Peyer's patch (tissue), 4 donors: Measurements from ENCODE around the gene UBE2E1. TPM values are rescaled to one million over a fixed set of nuclear protein-coding genes. Genes with fewer than 3 reads are reported as not detected.

Experiments used
- DNase-seq, 3 donors: peaks; one replicate each; pipeline ENCODE4 v3.0.0-alpha.2; 2017 to 2019
- H3K27ac ChIP-seq, 4 donors: fragments of 200-600 bp; sonication (generic); one replicate each; pipeline ENCODE4 v1.5.1; 2016 to 2019
- H3K27me3 ChIP-seq, 2 donors: fragments of 200-600 bp; sonication (generic); one replicate each; pipeline ENCODE4 v1.5.1; 2019
- H3K36me3 ChIP-seq, 3 donors: fragments of 200-600 bp; sonication (generic); one replicate each; pipeline ENCODE4 v1.5.1; 2016 to 2019
- H3K4me1 ChIP-seq, 4 donors: fragments of 200-600 bp; sonication (generic); one replicate each; pipeline ENCODE4 v1.5.1; 2016 to 2019
- H3K4me3 ChIP-seq, 4 donors: fragments of 200-600 bp; sonication (generic); 1 replicate in 3 of 4; 2 replicates in 1 of 4; pipeline ENCODE4 v1.5.1; 2016 to 2019; ENCODE audit warnings: mild to moderate bottlenecking in 1 of 4
- H3K9me3 ChIP-seq, 4 donors: fragments of 200-600 bp; sonication (generic); one replicate each; pipeline ENCODE4 v1.5.1; 2016 to 2019; ENCODE audit warnings: mild to moderate bottlenecking in 1 of 4
- CTCF ChIP-seq, 6 experiments: fragments of 450-650 bp in 4 of 6; fragments of 200-600 bp in 2 of 6; sonication (generic) in 1 of 6; IDR thresholded peaks; one replicate each; pipeline ENCODE4 v1.5.1; 2017 to 2019; ENCODE audit warnings: antibody characterized with exemption in 6 of 6, mild to moderate bottlenecking in 3 of 6, moderate library complexity in 1 of 6
- POLR2A ChIP-seq, 2 donors: fragments of 450-650 bp; IDR thresholded peaks; one replicate each; pipeline ENCODE4 v1.5.1; 2017; ENCODE audit warnings: antibody characterized with exemption in 2 of 2, mild to moderate bottlenecking in 2 of 2, moderate library complexity in 2 of 2
- total RNA-seq, 4 donors: library from RNA; depleted of rRNA; stranded (reverse); fragments of >200 nt; gene quantifications; one replicate each; pipeline ENCODE4 v1.1.0, GENCODE V29; 2016

Gene UBE2E1
- total RNA-seq, 4 donors from 2014 or later: 26.1 to 58.6 (median 43.0) TPM

GRCh38 chr3:23804441-23805209 is 1.1 kb upstream of the UBE2E1 start:
- no peak overlapping the region for H3K27ac ChIP-seq
- TF ChIP-seq POLR2A (IDR thresholded peaks at IDR 0.05) (peak in 1 of 2 donors; percentile 57), CTCF (IDR thresholded peaks at IDR 0.05) (no peak)

GRCh38 chr3:23805210-23805632 is 534 bp upstream of the UBE2E1 start:
- Histone ChIP-seq H3K27ac (peak overlapping the region; percentile 82 to 88 (median 85)), H3K4me1 (peaks cover 0 to 37% (median 1%) of the 10 kb centered on the region in 4 donors), H3K4me3 (peak overlapping the region; percentile 92 to 99 (median 95)), H3K27me3 (no peaks in the 10 kb centered on the region), H3K36me3 (no peaks in the 10 kb centered on the region), H3K9me3 (no peaks in the 10 kb centered on the region)
- DNase-seq: no peak
- TF ChIP-seq POLR2A (IDR thresholded peaks at IDR 0.05) (no peak), CTCF (IDR thresholded peaks at IDR 0.05) (no peak)

More at GRCh38 chr3:23804441-23805209, 1.1 kb upstream of the UBE2E1 start:
- peak in 1 of 3 donors; percentile 55 for DNase-seq
- no peaks in the 10 kb centered on the region for H3K27me3 ChIP-seq
- peaks cover 0 to 32% (median 1%) of the 10 kb centered on the region in 4 donors for H3K4me1 ChIP-seq
- no peaks in the 10 kb centered on the region for H3K36me3 ChIP-seq
- H3K4me3 ChIP-seq: no peak overlapping the region
- no peaks in the 10 kb centered on the region for H3K9me3 ChIP-seq

- Histone ChIP-seq H3K4me1 (peaks cover 0 to 45% (median 1%) of the 10 kb centered on the region in 4 donors), H3K4me3 (peak overlapping the region; percentile 92 to 99 (median 95)), H3K27ac (peak overlapping the region; percentile 82 to 88 (median 85)), H3K9me3 (no peaks in the 10 kb centered on the region), H3K27me3 (no peaks in the 10 kb centered on the region), H3K36me3 (no peaks in the 10 kb centered on the region)
- DNase-seq: peak; percentile 46 to 56 (median 56)
- no peak for TF ChIP-seq CTCF (IDR thresholded peaks at IDR 0.05)
- TF ChIP-seq POLR2A (IDR thresholded peaks at IDR 0.05): no peak
Measured at GRCh38 chr3:23806534-23807423, 1.0 kb downstream of the UBE2E1 start.

GRCh38 chr3:23807424-23808015 is 1.8 kb downstream of the UBE2E1 start:
- Histone ChIP-seq H3K9me3 (no peaks in the 10 kb centered on the region), H3K4me3 (peak overlapping the region; percentile 92 to 99 (median 95)), H3K27me3 (no peaks in the 10 kb centered on the region), H3K36me3 (no peaks in the 10 kb centered on the region), H3K27ac (peak overlapping the region in 3 of 4 donors; percentile 82 to 88 (median 85)), H3K4me1 (peaks cover 0 to 48% (median 1%) of the 10 kb centered on the region in 4 donors)
- TF ChIP-seq POLR2A (IDR thresholded peaks at IDR 0.05): no peak
- TF ChIP-seq CTCF (IDR thresholded peaks at IDR 0.05): no peak
- DNase-seq: no peak

GRCh38 chr3:23808525-23808924 is 2.8 kb downstream of the UBE2E1 start:
- Histone ChIP-seq H3K36me3 (no peaks in the 10 kb centered on the region), H3K4me1 (peaks cover 0 to 48% (median 1%) of the 10 kb centered on the region in 4 donors), H3K9me3 (no peaks in the 10 kb centered on the region), H3K27me3 (no peaks in the 10 kb centered on the region), H3K27ac (no peak overlapping the region), H3K4me3 (no peak overlapping the region)
- DNase-seq: no peak
- TF ChIP-seq CTCF (IDR thresholded peaks at IDR 0.05): no peak
- no peak for TF ChIP-seq POLR2A (IDR thresholded peaks at IDR 0.05)
